Caki2 (cell line): ENCODE data around the gene HJV. TPM values are rescaled to one million over a fixed set of nuclear protein-coding genes. Genes with fewer than 3 reads are reported as not detected.

Source experiments
- DNase-seq: peaks from one replicate; pipeline ENCODE4 v3.0.0-alpha.2; 2015; ENCODE audit warnings: low read depth
- in situ Hi-C: cut with HindIII; loops from 2 replicates; pipeline ENCODE4 v1.10.0; 2016; ENCODE audit warnings: low sequenced_read_pairs, low pct_unique_long_range_greater_than_20kb, mixed read lengths
- total RNA-seq: library from RNA; depleted of rRNA; stranded (reverse); fragments of >200 nt; shearing (Covaris generic); gene quantifications from 2 replicates; pipeline ENCODE4 v1.2.3, GENCODE V29; 2014; ENCODE audit warnings: low replicate concordance; rRNA removed

Gene HJV
- total RNA-seq, 1 experiment from 2014 or later, result not detected

- no peak for DNase-seq
- in situ Hi-C loops, result no loop called here
Observed at GRCh38 chr1:145983206-145983675, 38.3 kb downstream of the HJV start.

- no peak for DNase-seq
- in situ Hi-C loops, result no loop called here
Observed at GRCh38 chr1:145982010-145982723, 39.4 kb downstream of the HJV start.

GRCh38 chr1:145980457-145980994 lies 41.0 kb downstream of the HJV start:
- in situ Hi-C loops, result no loop called here
- DNase-seq, result no peak

GRCh38 chr1:145979746-145980456 lies 41.6 kb downstream of the HJV start:
- no peak for DNase-seq
- in situ Hi-C loops, result no loop called here

- peak; percentile 99 for DNase-seq
- in situ Hi-C loops, result no loop called here
Observed at GRCh38 chr1:145978854-145979745, 42.4 kb downstream of the HJV start.

- no peak for DNase-seq
- in situ Hi-C loops, result no loop called here
Observed at GRCh38 chr1:145978471-145978853, 43.1 kb downstream of the HJV start.

- in situ Hi-C loops, result no loop called here
- DNase-seq, result peak; percentile 70
Observed at GRCh38 chr1:145977486-145978470, 43.8 kb downstream of the HJV start.

- in situ Hi-C loops, result no loop called here
- DNase-seq, result no peak
Observed at GRCh38 chr1:145977016-145977415, 44.5 kb downstream of the HJV start.

- in situ Hi-C loops, result no loop called here
- no peak for DNase-seq
Observed at GRCh38 chr1:145975216-145975615, 46.3 kb downstream of the HJV start.

GRCh38 chr1:145974721-145975120 lies 46.8 kb downstream of the HJV start:
- in situ Hi-C loops, result no loop called here
- DNase-seq, result no peak

- in situ Hi-C loops, result no loop called here
- no peak for DNase-seq
Observed at GRCh38 chr1:145972580-145972979, 49.0 kb downstream of the HJV start.

Other genes with a start within 250 kb of the HJV start
- 13.1 and 14.5 TPM in 2 replicates for gene RNF115, start 197.6 kb downstream of the HJV start, total RNA-seq
- gene POLR3C, start 197.5 kb downstream of the HJV start, total RNA-seq, result 13.9 and 24.8 TPM in 2 replicates
- 5.1 and 9.9 TPM in 2 replicates for gene NUDT17, start 176.1 kb downstream of the HJV start, total RNA-seq
- gene PIAS3, start 162.7 kb downstream of the HJV start, total RNA-seq, result 5.0 and 8.1 TPM in 2 replicates
- not detected in 2 replicates for gene ANKRD35, start 135.9 kb downstream of the HJV start, total RNA-seq
- gene ITGA10, start 111.7 kb downstream of the HJV start, total RNA-seq, result not detected in 2 replicates
- 23.9 and 36.0 TPM in 2 replicates for gene PEX11B, start 103.0 kb downstream of the HJV start, total RNA-seq
- gene RBM8A, start 94.3 kb downstream of the HJV start, total RNA-seq, result 65.6 and 82.0 TPM in 2 replicates
- gene LIX1L, start 63.7 kb downstream of the HJV start, total RNA-seq, result 19.8 and 26.9 TPM in 2 replicates
- gene ANKRD34A, start 57.2 kb downstream of the HJV start, total RNA-seq, result 0.74 TPM in 1 of 2 replicates, not detected in the other
- gene POLR3GL, start 57.0 kb downstream of the HJV start, total RNA-seq, result 18.9 and 35.2 TPM in 2 replicates
- 125 and 142 TPM in 2 replicates for gene TXNIP, start 25.2 kb downstream of the HJV start, total RNA-seq
- gene NBPF10, start 123.1 kb upstream of the HJV start, total RNA-seq, result 0.07 and 0.23 TPM in 2 replicates
- 34.2 and 34.5 TPM in 2 replicates for gene NOTCH2NLA, start 207.3 kb upstream of the HJV start, total RNA-seq